AG09309 (cell line): ENCODE results near the gene CLDN6.

Experiments
- DNase-seq: peaks from one replicate; pipeline ENCODE4 v3.0.0-alpha.2; 2010; ENCODE audit warnings: low read depth
- H3K4me3 ChIP-seq: 2 replicates; pipeline ENCODE4 v1.5.1; 2011; ENCODE audit warnings: mild to moderate bottlenecking, low read depth, low read length, moderate library complexity; ENCODE audit not compliant: control insufficient read depth
- TF ChIP-seq, protein P1 (sequence below): IDR thresholded peaks from 2 replicates; pipeline ENCODE4 v1.5.1; 2011; ENCODE audit warnings: mild to moderate bottlenecking, low read depth, low read length, inconsistent platforms; ENCODE audit not compliant: insufficient read depth, control insufficient read depth; ENCODE audit errors: missing control alignments

Gene CLDN6

GRCh38 chr16:2969545-2970521, 48.1 kb downstream of the CLDN6 start:
- TF ChIP-seq, protein P1, sequence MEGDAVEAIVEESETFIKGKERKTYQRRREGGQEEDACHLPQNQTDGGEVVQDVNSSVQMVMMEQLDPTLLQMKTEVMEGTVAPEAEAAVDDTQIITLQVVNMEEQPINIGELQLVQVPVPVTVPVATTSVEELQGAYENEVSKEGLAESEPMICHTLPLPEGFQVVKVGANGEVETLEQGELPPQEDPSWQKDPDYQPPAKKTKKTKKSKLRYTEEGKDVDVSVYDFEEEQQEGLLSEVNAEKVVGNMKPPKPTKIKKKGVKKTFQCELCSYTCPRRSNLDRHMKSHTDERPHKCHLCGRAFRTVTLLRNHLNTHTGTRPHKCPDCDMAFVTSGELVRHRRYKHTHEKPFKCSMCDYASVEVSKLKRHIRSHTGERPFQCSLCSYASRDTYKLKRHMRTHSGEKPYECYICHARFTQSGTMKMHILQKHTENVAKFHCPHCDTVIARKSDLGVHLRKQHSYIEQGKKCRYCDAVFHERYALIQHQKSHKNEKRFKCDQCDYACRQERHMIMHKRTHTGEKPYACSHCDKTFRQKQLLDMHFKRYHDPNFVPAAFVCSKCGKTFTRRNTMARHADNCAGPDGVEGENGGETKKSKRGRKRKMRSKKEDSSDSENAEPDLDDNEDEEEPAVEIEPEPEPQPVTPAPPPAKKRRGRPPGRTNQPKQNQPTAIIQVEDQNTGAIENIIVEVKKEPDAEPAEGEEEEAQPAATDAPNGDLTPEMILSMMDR = peak; percentile 50

GRCh38 chr16:2968738-2969544, 49.0 kb downstream of the CLDN6 start, which contains the start of gene PAQR4:
Gene PAQR4, plus strand, starts transcription at chr16:2969348. Its CDS starts 327 bp downstream, at chr16:2969675.
- peak; percentile 18 for DNase-seq
- TF ChIP-seq, protein P1 = no peak
- peak within 1 kb of the TSS; percentile 61 for H3K4me3 ChIP-seq

More at GRCh38 chr16:2969545-2970521, 48.1 kb downstream of the CLDN6 start:
- peak overlapping the region; percentile 61 for H3K4me3 ChIP-seq
- DNase-seq = no peak

DNA sequence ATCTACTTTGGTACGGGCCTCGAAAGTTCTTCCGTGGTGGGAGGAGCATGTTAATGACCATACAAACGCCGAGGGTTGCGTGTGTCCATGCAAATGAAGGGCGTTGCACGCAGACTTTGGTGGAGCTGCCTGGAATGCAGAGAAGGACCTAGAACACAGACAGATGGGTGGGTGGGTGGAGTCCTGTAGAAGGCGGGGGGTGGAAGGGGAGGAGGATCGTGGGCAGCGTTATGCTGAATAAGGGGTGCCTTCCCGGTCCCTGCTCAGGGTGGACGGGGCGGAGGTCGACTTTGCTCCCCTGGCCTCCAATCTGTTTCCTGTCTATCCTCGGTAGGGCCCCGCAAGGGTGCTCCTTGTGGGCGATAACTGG, 49.6 kb downstream of the CLDN6 start:
- peak overlapping the region; percentile 55; the same call in 1 of the 2 replicates for H3K4me3 ChIP-seq
- TF ChIP-seq, protein P1 = no peak
- no peak for DNase-seq

DNA sequence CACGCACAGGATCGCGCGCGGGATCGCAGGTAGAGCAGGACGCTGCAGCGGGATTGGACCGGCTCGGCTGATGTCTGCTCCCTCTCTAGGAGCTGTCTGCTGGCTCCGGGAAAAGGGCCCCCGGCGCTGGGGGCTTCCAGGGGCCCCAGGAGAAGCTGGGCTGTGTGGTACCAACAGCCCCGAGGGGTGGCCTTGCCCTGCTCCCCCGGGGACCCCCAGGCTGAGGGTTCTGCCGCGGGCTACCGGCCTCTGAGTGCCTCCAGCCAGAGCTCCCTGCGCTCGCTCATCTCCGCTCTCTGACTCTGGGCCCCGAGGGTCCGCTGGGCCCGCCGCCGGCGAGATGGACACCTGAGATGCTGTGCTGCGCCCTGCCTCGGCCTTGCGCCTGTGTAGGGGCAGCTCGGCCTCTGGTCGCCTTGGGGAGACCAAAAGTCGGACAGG, 50.2 kb downstream of the CLDN6 start:
- no peak for DNase-seq
- no peak overlapping the region for H3K4me3 ChIP-seq
- TF ChIP-seq, protein P1 = no peak

- H3K4me3 ChIP-seq = no peak overlapping the region
- DNase-seq = no peak
- TF ChIP-seq, protein P1 = no peak
Measured at GRCh38 chr16:2967211-2967631, 50.8 kb downstream of the CLDN6 start.

DNA sequence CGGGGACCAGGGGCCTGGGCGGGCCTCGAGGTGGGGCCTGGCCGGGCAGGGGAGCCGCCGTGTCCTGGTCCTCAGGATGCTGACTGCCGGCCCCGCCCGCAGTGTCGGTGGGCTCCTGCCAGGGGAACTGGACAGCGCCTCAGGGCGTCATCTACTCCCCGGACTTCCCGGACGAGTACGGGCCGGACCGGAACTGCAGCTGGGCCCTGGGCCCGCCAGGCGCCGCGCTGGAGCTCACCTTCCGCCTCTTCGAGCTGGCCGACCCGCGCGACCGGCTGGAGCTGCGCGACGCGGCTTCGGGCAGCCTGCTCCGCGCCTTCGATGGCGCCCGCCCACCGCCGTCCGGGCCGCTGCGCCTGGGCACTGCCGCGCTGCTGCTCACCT, 51.2 kb downstream of the CLDN6 start:
- no peak for DNase-seq
- no peak overlapping the region for H3K4me3 ChIP-seq
- TF ChIP-seq, protein P1 = no peak
